Vagina (tissue), 2 donors: Measurements from ENCODE around the gene C12orf56.

Experiments
- POLR2A ChIP-seq, 2 donors: fragments of 450-650 bp; IDR thresholded peaks; one replicate each; pipeline ENCODE4 v1.6.1; 2017; ENCODE audit warnings: antibody characterized with exemption in 2 of 2, mild to moderate bottlenecking in 2 of 2, moderate library complexity in 2 of 2
- POLR2AphosphoS5 ChIP-seq, 2 donors: sonication (generic); formaldehyde crosslinking; IDR thresholded peaks; one replicate each; pipeline ENCODE4 v1.9.0; 2017; ENCODE audit warnings: antibody characterized with exemption in 2 of 2, mild to moderate bottlenecking in 2 of 2, low read depth in 1 of 2; ENCODE audit not compliant: insufficient read depth in 1 of 2

- no peak for TF ChIP-seq POLR2A (IDR thresholded peaks at IDR 0.05)
- no peak for TF ChIP-seq POLR2AphosphoS5 (IDR thresholded peaks at IDR 0.05; ENCODE audit: insufficient read depth in 1 of 2, low read depth in 1 of 2)
These were observed 104.0 kb downstream of the C12orf56 start for GRCh38 chr12:64286521-64286920.
